ENCODE measurements around the gene TCEAL1. TPM values are rescaled to one million over a fixed set of nuclear protein-coding genes. Genes with fewer than 3 reads are reported as not detected.
A peak's percentile ranks its signal among the peaks of the same experiment; 100 is the strongest.

Gene TCEAL1
- total RNA-seq, 1 experiment from 2014 or later, result 4.9 TPM

DNA sequence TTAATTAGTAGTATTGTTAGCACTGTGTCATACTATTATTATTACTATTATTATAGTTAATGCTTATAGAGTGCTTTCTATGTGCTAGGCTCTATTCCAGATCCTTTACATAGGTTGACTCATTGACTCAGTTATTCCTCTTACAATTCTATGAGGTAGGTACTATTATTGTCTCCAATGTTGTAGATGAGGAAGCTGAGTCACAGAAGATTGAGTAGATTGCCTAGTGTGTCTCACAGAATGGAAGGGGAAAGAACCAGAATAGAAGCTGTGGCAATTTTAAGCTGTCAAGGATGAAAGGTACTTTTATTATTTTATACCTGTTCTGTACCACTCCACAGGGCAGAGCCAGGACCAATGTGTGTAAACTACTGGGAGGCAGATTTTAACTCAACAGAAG, 1.9 kb upstream of the TCEAL1 start (continued):
- TF ChIP-seq, protein P1, sequence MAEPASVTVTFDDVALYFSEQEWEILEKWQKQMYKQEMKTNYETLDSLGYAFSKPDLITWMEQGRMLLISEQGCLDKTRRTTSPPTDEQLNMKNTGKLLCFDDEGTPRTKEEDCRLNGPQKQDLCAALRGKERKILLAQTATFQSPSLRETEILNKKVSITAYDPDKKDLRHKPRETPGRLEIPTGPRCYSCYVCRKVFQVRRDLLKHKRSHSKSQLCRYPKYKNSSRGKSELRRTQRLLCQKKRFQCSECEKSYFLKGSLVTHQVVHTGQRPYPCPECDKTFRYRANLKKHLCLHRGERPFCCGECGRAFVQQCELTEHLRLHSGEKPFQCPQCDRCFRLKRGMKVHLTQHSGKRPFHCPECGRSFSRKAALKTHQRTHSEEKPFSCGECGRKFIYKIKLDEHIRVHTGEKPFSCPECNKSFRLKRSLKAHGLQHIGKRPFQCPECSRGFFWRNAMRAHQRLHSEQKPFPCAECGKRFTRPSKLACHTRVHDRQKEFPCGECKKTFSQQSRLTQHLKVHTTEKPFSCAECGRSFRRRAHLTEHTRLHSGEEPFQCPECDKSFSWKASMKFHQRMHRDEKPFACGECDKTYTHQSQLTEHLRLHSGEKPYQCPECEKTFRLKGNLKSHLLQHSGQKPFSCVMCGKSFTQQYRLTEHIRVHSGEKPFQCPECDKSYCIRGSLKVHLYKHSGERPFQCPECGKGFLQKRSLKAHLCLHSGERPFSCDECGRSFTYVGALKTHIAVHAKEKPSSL (CRISPR knock-in tag; conservative IDR thresholded peaks at IDR 0.05), result no peak
- no peak for TF ChIP-seq JUN (CRISPR knock-in tag; IDR thresholded peaks at IDR 0.05)

DNA sequence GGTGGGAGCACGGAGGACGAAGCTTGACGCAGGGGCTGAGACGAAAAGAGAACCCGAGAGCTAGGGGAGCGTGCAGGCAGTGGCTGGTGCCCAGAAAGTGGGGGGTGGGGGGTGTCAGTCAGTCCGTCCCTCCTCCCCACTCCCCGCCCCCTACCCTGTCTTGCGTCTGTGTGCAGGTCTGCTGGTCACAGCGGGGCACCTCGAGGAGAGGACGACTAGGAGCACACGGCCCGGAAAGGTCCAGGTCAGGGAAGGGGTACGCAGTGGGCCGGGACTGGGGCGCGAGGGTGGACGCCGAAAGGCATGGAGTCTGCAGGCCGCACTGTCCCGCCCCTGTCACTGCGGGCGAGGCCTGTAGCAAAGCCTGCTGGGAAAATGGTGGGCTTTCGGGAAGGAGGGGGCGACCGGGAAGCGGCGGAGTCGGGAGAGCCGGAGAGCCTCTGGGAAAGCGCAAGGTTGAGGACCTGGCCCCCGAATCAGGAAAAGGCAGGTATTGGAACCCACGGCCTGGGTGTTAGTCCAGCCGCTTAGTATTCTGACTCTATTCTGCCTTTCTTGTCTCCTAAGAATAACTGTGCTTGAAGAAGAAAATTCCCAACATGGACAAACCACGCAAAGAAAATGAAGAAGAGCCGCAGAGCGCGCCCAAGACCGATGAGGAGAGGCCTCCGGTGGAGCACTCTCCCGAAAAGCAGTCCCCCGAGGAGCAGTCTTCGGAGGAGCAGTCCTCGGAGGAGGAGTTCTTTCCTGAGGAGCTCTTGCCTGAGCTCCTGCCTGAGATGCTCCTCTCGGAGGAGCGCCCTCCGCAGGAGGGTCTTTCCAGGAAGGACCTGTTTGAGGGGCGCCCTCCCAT, 769 bp downstream of the TCEAL1 start:
- peak; percentile 71 for DNase-seq (ENCODE audit: low spot score)
- H3K9me3 Mint-ChIP-seq, result no peaks in the 10 kb centered on the region
- POLR2A ChIA-PET, result interaction anchor here (0.6 to 1.4 kb wide), 7 partner anchors 10 to 729 kb away, joined by 3 to 8 read pairs (median 4); no protein-coding TSS in a partner anchor
- TF ChIP-seq CREM (CRISPR knock-in tag; IDR thresholded peaks at IDR 0.05) (no peak), AFF4 (CRISPR knock-in tag; IDR thresholded peaks at IDR 0.05; ENCODE audit: borderline replicate concordance) (no peak), HMGXB4 (CRISPR knock-in tag; IDR thresholded peaks at IDR 0.05) (0 out of 2 replicates have a peak, but pooled peaks have one; percentile 56), SP1 (CRISPR knock-in tag; conservative IDR thresholded peaks at IDR 0.05) (peak; percentile 36; the same call in 1 of the 2 replicates), E2F1 (CRISPR knock-in tag; IDR thresholded peaks at IDR 0.05) (no peak), ZNF263 (CRISPR knock-in tag; IDR thresholded peaks at IDR 0.05; ENCODE audit: low read depth) (peak; percentile 94)
- TF ChIP-seq, protein P2, sequence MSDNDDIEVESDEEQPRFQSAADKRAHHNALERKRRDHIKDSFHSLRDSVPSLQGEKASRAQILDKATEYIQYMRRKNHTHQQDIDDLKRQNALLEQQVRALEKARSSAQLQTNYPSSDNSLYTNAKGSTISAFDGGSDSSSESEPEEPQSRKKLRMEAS (CRISPR knock-in tag; IDR thresholded peaks at IDR 0.05), result peak; percentile 39; the same call in 1 of the 2 replicates
- TF ChIP-seq, protein P3, sequence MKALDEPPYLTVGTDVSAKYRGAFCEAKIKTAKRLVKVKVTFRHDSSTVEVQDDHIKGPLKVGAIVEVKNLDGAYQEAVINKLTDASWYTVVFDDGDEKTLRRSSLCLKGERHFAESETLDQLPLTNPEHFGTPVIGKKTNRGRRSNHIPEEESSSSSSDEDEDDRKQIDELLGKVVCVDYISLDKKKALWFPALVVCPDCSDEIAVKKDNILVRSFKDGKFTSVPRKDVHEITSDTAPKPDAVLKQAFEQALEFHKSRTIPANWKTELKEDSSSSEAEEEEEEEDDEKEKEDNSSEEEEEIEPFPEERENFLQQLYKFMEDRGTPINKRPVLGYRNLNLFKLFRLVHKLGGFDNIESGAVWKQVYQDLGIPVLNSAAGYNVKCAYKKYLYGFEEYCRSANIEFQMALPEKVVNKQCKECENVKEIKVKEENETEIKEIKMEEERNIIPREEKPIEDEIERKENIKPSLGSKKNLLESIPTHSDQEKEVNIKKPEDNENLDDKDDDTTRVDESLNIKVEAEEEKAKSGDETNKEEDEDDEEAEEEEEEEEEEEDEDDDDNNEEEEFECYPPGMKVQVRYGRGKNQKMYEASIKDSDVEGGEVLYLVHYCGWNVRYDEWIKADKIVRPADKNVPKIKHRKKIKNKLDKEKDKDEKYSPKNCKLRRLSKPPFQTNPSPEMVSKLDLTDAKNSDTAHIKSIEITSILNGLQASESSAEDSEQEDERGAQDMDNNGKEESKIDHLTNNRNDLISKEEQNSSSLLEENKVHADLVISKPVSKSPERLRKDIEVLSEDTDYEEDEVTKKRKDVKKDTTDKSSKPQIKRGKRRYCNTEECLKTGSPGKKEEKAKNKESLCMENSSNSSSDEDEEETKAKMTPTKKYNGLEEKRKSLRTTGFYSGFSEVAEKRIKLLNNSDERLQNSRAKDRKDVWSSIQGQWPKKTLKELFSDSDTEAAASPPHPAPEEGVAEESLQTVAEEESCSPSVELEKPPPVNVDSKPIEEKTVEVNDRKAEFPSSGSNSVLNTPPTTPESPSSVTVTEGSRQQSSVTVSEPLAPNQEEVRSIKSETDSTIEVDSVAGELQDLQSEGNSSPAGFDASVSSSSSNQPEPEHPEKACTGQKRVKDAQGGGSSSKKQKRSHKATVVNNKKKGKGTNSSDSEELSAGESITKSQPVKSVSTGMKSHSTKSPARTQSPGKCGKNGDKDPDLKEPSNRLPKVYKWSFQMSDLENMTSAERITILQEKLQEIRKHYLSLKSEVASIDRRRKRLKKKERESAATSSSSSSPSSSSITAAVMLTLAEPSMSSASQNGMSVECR (CRISPR knock-in tag; IDR thresholded peaks at IDR 0.05; ENCODE audit: borderline replicate concordance), result 0 out of 2 replicates have a peak, but pooled peaks have one; percentile 20
- TF ChIP-seq, protein P4, sequence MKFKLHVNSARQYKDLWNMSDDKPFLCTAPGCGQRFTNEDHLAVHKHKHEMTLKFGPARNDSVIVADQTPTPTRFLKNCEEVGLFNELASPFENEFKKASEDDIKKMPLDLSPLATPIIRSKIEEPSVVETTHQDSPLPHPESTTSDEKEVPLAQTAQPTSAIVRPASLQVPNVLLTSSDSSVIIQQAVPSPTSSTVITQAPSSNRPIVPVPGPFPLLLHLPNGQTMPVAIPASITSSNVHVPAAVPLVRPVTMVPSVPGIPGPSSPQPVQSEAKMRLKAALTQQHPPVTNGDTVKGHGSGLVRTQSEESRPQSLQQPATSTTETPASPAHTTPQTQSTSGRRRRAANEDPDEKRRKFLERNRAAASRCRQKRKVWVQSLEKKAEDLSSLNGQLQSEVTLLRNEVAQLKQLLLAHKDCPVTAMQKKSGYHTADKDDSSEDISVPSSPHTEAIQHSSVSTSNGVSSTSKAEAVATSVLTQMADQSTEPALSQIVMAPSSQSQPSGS (CRISPR knock-in tag; IDR thresholded peaks at IDR 0.05; ENCODE audit: borderline replicate concordance, low read depth), result no peak
- TF ChIP-seq, protein P5, sequence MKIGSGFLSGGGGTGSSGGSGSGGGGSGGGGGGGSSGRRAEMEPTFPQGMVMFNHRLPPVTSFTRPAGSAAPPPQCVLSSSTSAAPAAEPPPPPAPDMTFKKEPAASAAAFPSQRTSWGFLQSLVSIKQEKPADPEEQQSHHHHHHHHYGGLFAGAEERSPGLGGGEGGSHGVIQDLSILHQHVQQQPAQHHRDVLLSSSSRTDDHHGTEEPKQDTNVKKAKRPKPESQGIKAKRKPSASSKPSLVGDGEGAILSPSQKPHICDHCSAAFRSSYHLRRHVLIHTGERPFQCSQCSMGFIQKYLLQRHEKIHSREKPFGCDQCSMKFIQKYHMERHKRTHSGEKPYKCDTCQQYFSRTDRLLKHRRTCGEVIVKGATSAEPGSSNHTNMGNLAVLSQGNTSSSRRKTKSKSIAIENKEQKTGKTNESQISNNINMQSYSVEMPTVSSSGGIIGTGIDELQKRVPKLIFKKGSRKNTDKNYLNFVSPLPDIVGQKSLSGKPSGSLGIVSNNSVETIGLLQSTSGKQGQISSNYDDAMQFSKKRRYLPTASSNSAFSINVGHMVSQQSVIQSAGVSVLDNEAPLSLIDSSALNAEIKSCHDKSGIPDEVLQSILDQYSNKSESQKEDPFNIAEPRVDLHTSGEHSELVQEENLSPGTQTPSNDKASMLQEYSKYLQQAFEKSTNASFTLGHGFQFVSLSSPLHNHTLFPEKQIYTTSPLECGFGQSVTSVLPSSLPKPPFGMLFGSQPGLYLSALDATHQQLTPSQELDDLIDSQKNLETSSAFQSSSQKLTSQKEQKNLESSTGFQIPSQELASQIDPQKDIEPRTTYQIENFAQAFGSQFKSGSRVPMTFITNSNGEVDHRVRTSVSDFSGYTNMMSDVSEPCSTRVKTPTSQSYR (CRISPR knock-in tag; IDR thresholded peaks at IDR 0.05), result 0 out of 2 replicates have a peak, but pooled peaks have one; percentile 64

More for the DNA sequence above, 769 bp downstream of the TCEAL1 start:
- H3K27ac Mint-ChIP-seq, result peak overlapping the region; percentile 80
- peaks cover 10% of the 10 kb centered on the region for H3K4me1 Mint-ChIP-seq
- peak; percentile 81 for ATAC-seq
- no peaks in the 10 kb centered on the region for H3K27me3 Mint-ChIP-seq (ENCODE audit: low read depth)
- H3K36me3 Mint-ChIP-seq, result no peaks in the 10 kb centered on the region
- H3K4me3 Mint-ChIP-seq, result peak overlapping the region; percentile 90
- CTCF ChIA-PET, result interaction anchor here (0.6 to 2.2 kb wide), 32 partner anchors 9 to 288 kb away, joined by 3 to 23 read pairs (median 4); partner anchors contain the start of genes RAB9B, TCEAL3 and TCEAL4
